Natural killer cell (primary cell): Measurements from ENCODE around the gene KCNK13. TPM values are rescaled to one million over a fixed set of nuclear protein-coding genes. Genes with fewer than 3 reads are reported as not detected.

Experiments
- ATAC-seq, 3 donors: fragments of 150-1000 bp in 2 of 3; fragments of 200-7000 bp in 1 of 3; cut with Tn5 transposase; 1 replicate in 1 of 3; 2 replicates in 2 of 3; pipeline ENCODE4 v1.10.0; 2021; ENCODE audit warnings: mild to moderate bottlenecking in 2 of 3, moderate library complexity in 2 of 3
- DNase-seq, 2 donors: peaks; one replicate each; pipeline versions ENCODE4 v3.0.0 to v3.0.0-alpha.2; 2013 to 2021; ENCODE audit warnings: mixed read lengths in 1 of 2
- H3K27ac ChIP-seq: one replicate; pipeline ENCODE4 v1.5.1; 2013; ENCODE audit warnings: mild to moderate bottlenecking, low read length
- H3K27me3 ChIP-seq: one replicate; pipeline ENCODE4 v1.6.1; 2013; ENCODE audit warnings: low read length; ENCODE audit not compliant: control insufficient read depth, insufficient read depth
- H3K36me3 ChIP-seq: one replicate; pipeline ENCODE4 v1.6.1; 2013; ENCODE audit warnings: low read length; ENCODE audit not compliant: control insufficient read depth, insufficient read depth
- H3K4me1 ChIP-seq: one replicate; pipeline ENCODE4 v1.6.1; 2013; ENCODE audit warnings: low read length; ENCODE audit not compliant: control insufficient read depth, insufficient read depth
- H3K4me3 ChIP-seq: one replicate; pipeline ENCODE4 v1.5.1; 2013; ENCODE audit warnings: low read length
- H3K9me3 ChIP-seq: one replicate; pipeline ENCODE4 v1.6.1; 2013; ENCODE audit warnings: low read length; ENCODE audit not compliant: control insufficient read depth, insufficient read depth
- H3K27ac Mint-ChIP-seq, 2 donors: one replicate each; pipeline ENCODE4 v1.8.0; 2022; ENCODE audit warnings: mild to moderate bottlenecking in 2 of 2, mixed read lengths in 2 of 2, moderate library complexity in 1 of 2
- H3K27me3 Mint-ChIP-seq, 2 donors: one replicate each; pipeline ENCODE4 v1.8.0; 2022; ENCODE audit warnings: low read depth in 2 of 2, mixed read lengths in 2 of 2
- H3K36me3 Mint-ChIP-seq: one replicate; pipeline ENCODE4 v1.8.0; 2022; ENCODE audit warnings: mixed read lengths
- H3K4me1 Mint-ChIP-seq, 2 donors: one replicate each; pipeline ENCODE4 v1.8.0; 2022; ENCODE audit warnings: mixed read lengths in 2 of 2
- H3K4me3 Mint-ChIP-seq: one replicate; pipeline ENCODE4 v1.8.0; 2022; ENCODE audit warnings: mild to moderate bottlenecking, moderate library complexity, mixed read lengths
- H3K9me3 Mint-ChIP-seq, 2 donors: one replicate each; pipeline ENCODE4 v1.8.0; 2022; ENCODE audit warnings: mixed read lengths in 2 of 2
- CTCF ChIP-seq: fragments of 200-600 bp; IDR thresholded peaks from one replicate; pipeline ENCODE4 v1.8.0; 2022; ENCODE audit warnings: antibody characterized with exemption
- WGBS: methylation state at CpG from one replicate; pipeline ENCODE4 v1.1.7; 2013; ENCODE audit warnings: missing lambda C conversion rate; ENCODE audit not compliant: insufficient coverage; 5-methylcytosine and 5-hydroxymethylcytosine counted together
- intact Hi-C: fragments of 100-400 bp; cut with micrococcal nuclease; formaldehyde crosslinking; loops from one replicate; pipeline ENCODE4 v1.14.2; 2022
- total RNA-seq, 4 donors: library from RNA; stranded (reverse); fragments of 120-200 nt in 1 of 4; gene quantifications; one replicate each; pipeline versions ENCODE4 v1.2.3 to v1.2.4, GENCODE V29; 2013 to 2022

The KCNK13 gene
- total RNA-seq, 3 donors from 2014 or later (not counting 1 experiment from before 2014, with no cell fraction given), result not detected

GRCh38 chr14:90111895-90112534 lies 50.2 kb downstream of the KCNK13 start:
- Mint-ChIP-seq H3K4me3 (no peak overlapping the region), H3K4me1 (no peaks in the 10 kb centered on the region), H3K9me3 (no peaks in the 10 kb centered on the region), H3K27me3 (peaks cover 11 to 21% of the 10 kb centered on the region in 2 donors), H3K27ac (no peak overlapping the region), H3K36me3 (no peaks in the 10 kb centered on the region)
- TF ChIP-seq CTCF, result no peak
- WGBS, result 82% methylated on average over 12 of the region's 12 CpGs
- no peak for DNase-seq
- H3K27me3 ChIP-seq, result no peaks in the 10 kb centered on the region
- no peaks in the 10 kb centered on the region for H3K9me3 ChIP-seq
- no peaks in the 10 kb centered on the region for H3K4me1 ChIP-seq
- ATAC-seq, result no peak
- H3K27ac ChIP-seq, result no peak overlapping the region
- intact Hi-C loops, result no loop called here
- no peaks in the 10 kb centered on the region for H3K36me3 ChIP-seq
- no peak overlapping the region for H3K4me3 ChIP-seq

GRCh38 chr14:90114554-90114953 lies 52.8 kb downstream of the KCNK13 start:
- no peak for ATAC-seq
- no peak overlapping the region for H3K4me3 Mint-ChIP-seq

DNA sequence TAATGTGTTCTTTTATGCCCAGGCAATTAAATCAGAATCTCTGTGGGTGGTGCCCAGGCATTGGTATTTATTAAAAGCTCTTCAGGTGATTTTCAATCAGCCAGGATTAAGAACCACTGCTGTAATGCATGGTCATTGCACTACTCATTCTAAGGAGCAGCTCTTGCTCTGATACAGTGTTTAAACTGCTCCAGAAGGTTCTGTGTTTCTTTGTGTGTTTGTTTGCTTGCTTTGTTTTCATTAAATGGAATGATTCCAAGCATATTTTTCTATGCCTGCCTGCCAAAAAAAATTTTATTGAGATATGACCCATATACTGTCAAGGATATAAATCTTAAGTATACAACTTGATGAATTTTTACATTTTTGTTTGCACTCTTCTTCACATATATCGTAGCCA lies 54.0 kb downstream of the KCNK13 start:
- DNase-seq, result no peak
- Mint-ChIP-seq H3K4me3 (no peak overlapping the region), H3K27me3 (peaks cover 11 to 29% of the 10 kb centered on the region in 2 donors), H3K36me3 (no peaks in the 10 kb centered on the region), H3K4me1 (no peaks in the 10 kb centered on the region), H3K9me3 (no peaks in the 10 kb centered on the region), H3K27ac (no peak overlapping the region)
- no peak overlapping the region for H3K4me3 ChIP-seq
- no peak overlapping the region for H3K27ac ChIP-seq
- 0% methylated on average over 1 of the region's 1 CpG for WGBS
- H3K27me3 ChIP-seq, result no peaks in the 10 kb centered on the region
- H3K4me1 ChIP-seq, result no peaks in the 10 kb centered on the region
- intact Hi-C loops, result no loop called here
- H3K9me3 ChIP-seq, result peaks cover 3% of the 10 kb centered on the region
- no peaks in the 10 kb centered on the region for H3K36me3 ChIP-seq
- ATAC-seq, result no peak
- TF ChIP-seq CTCF, result no peak

More at GRCh38 chr14:90114554-90114953, 52.8 kb downstream of the KCNK13 start:
- no peaks in the 10 kb centered on the region for H3K36me3 Mint-ChIP-seq
- H3K27me3 ChIP-seq, result no peaks in the 10 kb centered on the region
- peaks cover 14 to 29% of the 10 kb centered on the region in 2 donors for H3K27me3 Mint-ChIP-seq
- no peaks in the 10 kb centered on the region for H3K36me3 ChIP-seq
- WGBS, result 86% methylated on average over 5 of the region's 5 CpGs
- no peak overlapping the region for H3K27ac ChIP-seq
- H3K4me1 Mint-ChIP-seq, result no peaks in the 10 kb centered on the region
- no peak for DNase-seq
- H3K9me3 ChIP-seq, result no peaks in the 10 kb centered on the region
- H3K4me3 ChIP-seq, result no peak overlapping the region
- intact Hi-C loops, result no loop called here
- H3K27ac Mint-ChIP-seq, result no peak overlapping the region
- TF ChIP-seq CTCF, result no peak
- no peaks in the 10 kb centered on the region for H3K9me3 Mint-ChIP-seq
- no peaks in the 10 kb centered on the region for H3K4me1 ChIP-seq

- Histone ChIP-seq H3K36me3 (no peaks in the 10 kb centered on the region), H3K4me3 (no peak overlapping the region), H3K27ac (no peak overlapping the region), H3K27me3 (no peaks in the 10 kb centered on the region), H3K4me1 (no peaks in the 10 kb centered on the region), H3K9me3 (peaks cover 3% of the 10 kb centered on the region)
- WGBS, result 77% methylated on average over 7 of the region's 8 CpGs
- intact Hi-C loops, result no loop called here
- DNase-seq, result no peak
- peaks cover 11 to 28% of the 10 kb centered on the region in 2 donors for H3K27me3 Mint-ChIP-seq
- no peak for ATAC-seq
- H3K4me1 Mint-ChIP-seq, result no peaks in the 10 kb centered on the region
- no peak overlapping the region for H3K27ac Mint-ChIP-seq
- no peaks in the 10 kb centered on the region for H3K36me3 Mint-ChIP-seq
- no peaks in the 10 kb centered on the region for H3K9me3 Mint-ChIP-seq
- no peak overlapping the region for H3K4me3 Mint-ChIP-seq
- TF ChIP-seq CTCF, result no peak
Observed at GRCh38 chr14:90116444-90116843, 54.6 kb downstream of the KCNK13 start.
